GM12873 (cell line): ENCODE measurements around the gene CHST13.

Experiments
- TF ChIP-seq, protein P1 (sequence below): IDR thresholded peaks from 2 replicates; pipeline ENCODE4 v1.5.1; 2012; ENCODE audit warnings: low read depth, mild to moderate bottlenecking, moderate library complexity, low read length, control low read depth; ENCODE audit not compliant: insufficient read depth; ENCODE audit errors: missing control alignments

The CHST13 gene

GRCh38 chr3:126501736-126502135, 22.2 kb upstream of the CHST13 start:
- TF ChIP-seq, protein P1, sequence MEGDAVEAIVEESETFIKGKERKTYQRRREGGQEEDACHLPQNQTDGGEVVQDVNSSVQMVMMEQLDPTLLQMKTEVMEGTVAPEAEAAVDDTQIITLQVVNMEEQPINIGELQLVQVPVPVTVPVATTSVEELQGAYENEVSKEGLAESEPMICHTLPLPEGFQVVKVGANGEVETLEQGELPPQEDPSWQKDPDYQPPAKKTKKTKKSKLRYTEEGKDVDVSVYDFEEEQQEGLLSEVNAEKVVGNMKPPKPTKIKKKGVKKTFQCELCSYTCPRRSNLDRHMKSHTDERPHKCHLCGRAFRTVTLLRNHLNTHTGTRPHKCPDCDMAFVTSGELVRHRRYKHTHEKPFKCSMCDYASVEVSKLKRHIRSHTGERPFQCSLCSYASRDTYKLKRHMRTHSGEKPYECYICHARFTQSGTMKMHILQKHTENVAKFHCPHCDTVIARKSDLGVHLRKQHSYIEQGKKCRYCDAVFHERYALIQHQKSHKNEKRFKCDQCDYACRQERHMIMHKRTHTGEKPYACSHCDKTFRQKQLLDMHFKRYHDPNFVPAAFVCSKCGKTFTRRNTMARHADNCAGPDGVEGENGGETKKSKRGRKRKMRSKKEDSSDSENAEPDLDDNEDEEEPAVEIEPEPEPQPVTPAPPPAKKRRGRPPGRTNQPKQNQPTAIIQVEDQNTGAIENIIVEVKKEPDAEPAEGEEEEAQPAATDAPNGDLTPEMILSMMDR = no peak

- TF ChIP-seq, protein P1 = no peak
These were observed 21.3 kb upstream of the CHST13 start for GRCh38 chr3:126502656-126503055.

GRCh38 chr3:126503701-126504100, 20.3 kb upstream of the CHST13 start:
- TF ChIP-seq, protein P1 = no peak

GRCh38 chr3:126507886-126508285, 16.1 kb upstream of the CHST13 start:
- TF ChIP-seq, protein P1 = no peak

GRCh38 chr3:126508564-126508964, 15.4 kb upstream of the CHST13 start:
- TF ChIP-seq, protein P1 = no peak

DNA sequence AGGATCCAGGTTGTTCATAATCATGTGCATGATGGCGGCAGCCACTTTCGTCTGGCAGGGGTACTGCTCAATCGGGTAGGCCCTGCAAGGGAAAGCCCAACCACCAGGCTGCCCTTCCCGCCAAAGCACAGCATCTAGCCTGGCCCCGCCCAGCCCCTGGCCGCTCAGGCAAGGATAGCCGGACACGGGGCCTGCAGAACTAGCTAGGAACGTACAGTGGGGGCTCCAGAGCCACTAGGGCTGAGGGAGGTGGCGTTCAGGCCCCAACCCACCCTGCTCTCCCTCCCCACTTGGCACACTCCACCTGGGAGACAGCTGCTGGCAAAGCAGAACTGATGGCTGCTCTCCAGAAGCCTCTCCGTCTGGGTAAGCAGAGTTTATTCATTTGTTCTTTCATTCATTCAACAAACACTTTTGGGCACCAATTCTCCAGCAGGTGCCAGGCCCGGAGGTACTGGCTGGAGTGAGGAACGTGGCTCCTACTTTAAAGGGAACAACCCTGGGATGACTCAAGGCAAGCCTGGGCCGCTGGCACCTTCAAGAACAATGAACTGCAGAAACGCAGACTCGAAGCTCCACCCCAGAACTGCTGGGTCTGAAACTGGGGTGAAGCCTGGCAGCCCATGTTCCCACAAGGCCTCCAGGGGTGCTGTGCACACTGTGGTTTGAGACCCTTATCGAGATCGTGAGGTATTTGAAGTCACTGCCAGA, 14.2 kb upstream of the CHST13 start:
- TF ChIP-seq, protein P1 = no peak

DNA sequence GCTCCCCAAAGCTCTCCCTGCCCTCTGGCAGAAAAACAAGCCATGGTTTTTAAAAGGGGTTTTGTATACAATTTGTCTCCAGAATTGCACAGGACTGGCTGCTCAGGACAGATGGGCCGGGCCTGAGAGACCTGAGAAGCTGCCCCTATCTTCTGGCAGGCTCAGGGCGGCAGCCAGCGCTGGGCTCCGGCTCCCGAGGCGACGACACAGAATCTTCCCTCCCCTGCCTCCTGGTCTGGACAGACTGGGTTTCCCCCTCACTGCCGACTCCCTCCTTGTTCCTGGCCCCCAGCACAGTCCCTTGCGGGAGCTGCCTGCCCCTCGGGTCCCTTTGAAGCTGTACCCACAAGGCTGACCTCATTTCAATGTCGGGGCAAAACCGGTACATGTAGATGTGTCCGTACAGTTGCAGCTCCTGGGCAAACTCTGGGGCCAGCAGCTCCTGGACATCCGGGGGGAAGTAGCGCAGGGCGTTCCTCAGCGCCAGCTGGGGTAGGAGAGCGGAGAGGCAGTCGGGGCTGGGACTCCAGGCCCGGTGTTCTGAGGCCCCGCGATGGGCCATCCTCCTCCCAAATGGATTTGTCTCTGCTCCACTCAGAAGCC, 13.5 kb upstream of the CHST13 start:
- TF ChIP-seq, protein P1 = no peak
